Posterior cingulate gyrus (tissue), 11 donors: ENCODE measurements around the gene TOM1L2.

Experiments
- DNase-seq, 10 donors: peaks; one replicate each; pipeline versions ENCODE4 v3.0.0 to v3.0.0-alpha.2; 2020 to 2021; ENCODE audit warnings: mixed read lengths in 3 of 10
- intact Hi-C: fragments of 100-400 bp; cut with DNase I; formaldehyde crosslinking; loops from one replicate; pipeline ENCODE4 v1.15.1; 2023

The TOM1L2 gene

DNA sequence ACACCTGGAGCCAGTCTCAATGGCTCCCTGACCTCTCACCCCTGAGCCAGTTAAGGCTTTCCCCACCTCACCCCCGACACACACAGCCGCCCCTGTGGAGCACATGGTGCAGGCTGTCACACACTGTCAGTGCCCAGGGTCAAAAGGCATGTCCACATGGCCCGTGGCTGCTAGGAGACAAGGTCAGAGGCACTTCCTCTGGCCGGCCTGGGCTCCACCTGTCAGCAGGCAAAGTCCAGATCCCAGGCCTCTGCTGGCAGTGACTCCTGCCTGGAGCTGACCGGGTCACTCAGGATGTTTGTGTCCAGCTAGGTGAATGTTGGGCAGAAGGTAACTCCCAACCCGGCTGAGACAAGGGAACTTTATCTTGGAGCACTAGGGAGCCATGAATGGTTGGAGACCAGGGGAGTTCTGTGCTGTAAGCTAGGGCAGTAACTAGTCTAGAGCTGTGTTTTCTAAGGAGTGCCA is 141.4 kb downstream of the TOM1L2 start:
- no peak for DNase-seq
- intact Hi-C loops, result no loop called here

DNA sequence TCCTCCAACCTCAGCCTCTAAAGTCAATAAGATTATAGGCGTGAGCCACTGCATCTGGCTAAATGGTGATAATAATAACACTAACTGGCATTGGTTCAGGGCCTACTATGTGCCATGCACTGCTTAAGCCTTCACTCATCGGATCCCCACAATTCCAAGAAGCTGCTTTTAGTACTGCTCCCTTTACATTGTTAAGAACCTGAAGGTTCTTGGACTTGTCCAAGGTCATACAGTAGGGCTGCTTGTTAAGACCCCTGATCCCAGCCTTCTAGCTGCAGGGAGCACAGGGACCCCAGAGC is 142.0 kb downstream of the TOM1L2 start:
- intact Hi-C loops, result no loop called here
- DNase-seq, result no peak

DNA sequence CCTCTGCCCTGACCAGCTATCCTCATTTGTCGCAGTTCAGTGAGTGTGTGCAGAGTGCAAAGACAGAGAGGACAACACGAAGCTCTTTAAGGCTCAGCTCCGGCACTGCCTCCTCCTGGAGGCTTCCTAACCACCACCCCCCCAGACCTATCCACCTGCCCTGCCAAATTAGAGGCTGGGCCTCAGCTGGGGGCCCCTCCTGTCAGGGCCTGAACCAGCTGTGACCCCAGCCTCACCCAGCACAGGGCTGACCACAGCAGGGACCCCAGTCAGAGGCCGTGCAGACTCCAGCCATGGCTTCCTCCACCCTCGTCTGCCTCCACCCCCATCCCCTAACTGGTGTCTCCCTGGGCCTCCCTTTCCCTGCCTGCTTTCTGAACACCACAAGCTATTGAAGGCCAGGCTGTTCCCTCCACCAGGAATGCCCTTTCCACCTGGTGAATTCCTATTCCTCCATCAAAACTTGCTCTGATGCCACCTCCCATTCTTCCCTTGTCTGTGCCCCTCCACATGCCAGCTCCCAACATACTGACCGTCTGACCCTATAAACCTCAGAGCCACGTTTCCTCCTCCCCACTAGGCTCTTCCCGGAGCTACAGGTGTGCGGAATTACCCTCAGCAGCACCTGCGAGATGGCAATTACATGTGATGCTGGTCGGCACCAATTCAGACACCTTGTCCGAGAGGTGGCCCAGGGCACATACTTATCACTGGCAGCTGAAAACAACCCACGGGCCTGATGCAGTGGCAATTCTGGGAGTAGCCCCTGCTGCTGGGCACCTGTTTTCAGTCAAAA is 144.2 kb downstream of the TOM1L2 start:
- no peak for DNase-seq
- intact Hi-C loops, result no loop called here

DNA sequence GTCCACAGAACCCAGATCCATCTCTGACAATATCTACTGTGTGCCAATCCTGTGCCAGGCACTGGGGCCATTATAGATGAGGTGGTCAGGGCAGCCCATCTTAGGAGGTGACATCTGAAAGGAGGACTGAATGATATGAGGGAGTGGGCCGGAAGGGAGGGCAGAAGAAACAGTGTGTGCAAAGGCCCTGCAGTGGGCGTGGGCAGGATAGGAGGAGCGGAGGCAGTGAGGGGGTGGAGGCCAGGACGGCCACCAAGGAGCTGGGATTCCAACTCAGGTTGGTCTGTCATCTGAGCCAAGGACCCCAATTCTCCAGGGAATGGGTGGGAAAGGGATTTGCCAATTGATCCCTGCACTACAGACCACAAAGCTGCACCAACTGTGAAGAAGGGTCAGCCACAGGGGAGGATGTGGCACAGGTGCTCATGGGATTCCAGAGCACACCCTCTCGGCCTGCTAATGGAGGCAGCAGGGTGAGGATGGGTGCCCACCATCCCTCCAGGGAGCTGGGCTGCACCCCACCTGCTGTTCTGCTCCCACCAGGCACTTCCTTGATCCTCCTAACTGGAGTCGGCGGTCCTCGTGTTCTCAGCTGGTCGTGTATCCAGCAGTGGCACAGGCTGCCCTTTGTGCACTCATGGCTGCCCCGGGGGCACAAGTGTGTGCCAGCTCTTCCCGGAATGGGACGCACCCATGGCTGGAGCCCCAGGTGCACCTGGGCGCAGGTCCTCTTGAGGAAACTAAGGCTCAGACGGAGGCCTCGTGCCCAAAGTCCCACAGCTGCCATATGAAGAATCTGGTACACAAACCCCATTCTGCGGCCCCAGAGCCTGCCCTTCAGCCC is 145.0 kb downstream of the TOM1L2 start:
- intact Hi-C loops, result no loop called here

DNA sequence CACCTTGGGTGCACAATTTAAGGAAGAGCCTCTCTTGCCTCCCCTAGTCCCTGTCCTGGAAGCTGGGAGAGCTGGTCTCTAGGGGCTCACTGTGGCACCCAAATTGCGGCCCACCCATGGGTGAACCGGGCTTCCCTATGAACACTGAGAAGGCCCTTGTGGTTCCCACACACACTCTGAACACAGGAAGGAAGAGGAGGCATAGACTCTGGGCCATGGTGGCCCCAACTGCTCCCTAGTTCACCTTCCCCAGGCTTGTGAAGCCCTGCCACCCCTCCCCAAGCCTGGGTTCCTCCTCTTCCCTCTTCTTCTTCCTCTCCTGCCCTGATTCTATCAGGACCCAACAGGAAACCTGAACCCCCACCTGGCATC is 145.9 kb downstream of the TOM1L2 start:
- no peak for DNase-seq
- intact Hi-C loops, result no loop called here

More for the DNA sequence above, 145.0 kb downstream of the TOM1L2 start:
- DNase-seq, result no peak

DNA sequence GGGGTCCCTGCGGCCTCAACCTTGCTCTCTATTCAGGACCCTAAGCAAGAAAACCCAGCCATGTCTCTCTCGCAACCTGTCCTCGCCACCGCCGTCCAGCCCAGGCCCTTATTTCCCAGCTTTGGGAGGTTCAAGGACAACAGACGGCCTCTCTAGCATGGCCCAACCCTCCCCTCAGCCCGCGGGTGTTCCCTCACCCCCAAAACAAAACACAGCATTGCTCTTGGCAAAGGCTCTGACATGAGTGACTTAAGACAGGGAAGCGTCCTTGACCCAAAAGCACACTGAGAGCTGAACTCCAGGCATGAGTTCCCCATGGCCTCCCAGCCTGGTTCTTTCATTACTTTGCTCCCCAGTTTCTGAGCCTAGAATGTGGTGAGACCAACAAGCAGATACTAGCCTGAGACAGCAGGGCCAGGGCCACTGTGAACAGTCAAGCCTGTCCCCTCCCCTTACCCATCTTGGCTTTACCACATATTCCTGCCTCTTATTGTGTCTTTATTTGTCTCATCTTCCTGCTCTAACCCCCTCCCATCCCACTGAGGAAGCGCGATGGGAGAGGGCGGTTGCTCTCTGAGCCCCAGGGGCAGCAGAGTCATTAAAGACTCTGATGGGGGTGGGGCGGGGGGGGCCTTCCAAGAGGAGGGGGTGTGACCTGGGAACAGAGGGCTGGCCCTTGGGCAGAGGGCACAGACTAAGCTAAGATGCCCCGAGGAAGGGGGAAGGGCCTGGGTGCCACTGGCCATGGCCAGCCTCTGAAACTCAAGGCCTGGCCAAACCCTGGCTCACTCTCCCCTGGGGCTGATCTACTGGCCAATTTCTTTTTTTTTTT is 147.2 kb downstream of the TOM1L2 start:
- no peak for DNase-seq
- intact Hi-C loops, result loop anchor here (5.0 kb wide), 1 partner anchor 38 kb away; no protein-coding TSS in a partner anchor

DNA sequence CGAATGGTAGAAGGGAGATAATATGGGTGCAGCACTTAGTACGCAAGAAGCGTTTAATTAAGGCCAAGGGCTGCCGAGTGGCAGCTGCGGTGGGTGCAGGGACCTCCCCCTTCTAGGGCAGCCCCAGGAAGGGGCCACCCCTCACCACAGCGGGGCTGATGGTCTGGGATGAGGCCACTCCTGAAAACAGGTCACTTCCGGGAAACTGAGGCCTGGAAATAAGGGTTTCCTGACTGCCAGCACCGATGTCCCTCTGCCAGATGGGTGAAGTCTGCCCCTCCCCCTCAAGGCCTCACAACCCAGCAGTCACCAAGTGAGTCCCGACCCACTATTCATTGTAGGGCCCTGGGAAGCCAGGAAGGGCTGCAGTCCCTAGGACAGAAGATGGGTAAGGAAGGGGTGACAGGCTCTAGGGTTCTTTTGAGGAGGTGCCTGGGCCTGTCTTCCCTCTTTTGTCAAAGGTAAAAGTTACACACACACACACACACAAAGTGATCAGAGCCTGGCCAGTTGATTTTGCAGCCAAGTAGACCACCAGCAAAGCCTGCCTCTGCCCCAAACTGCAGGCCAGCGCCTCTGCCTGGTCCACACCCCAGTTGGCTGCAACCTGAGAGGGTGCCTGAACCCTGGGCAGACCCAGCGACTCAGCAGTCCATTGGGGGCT is 147.9 kb downstream of the TOM1L2 start:
- DNase-seq, result no peak
- intact Hi-C loops, result loop anchor here (5.0 kb wide), 1 partner anchor 37 kb away; no protein-coding TSS in a partner anchor

DNA sequence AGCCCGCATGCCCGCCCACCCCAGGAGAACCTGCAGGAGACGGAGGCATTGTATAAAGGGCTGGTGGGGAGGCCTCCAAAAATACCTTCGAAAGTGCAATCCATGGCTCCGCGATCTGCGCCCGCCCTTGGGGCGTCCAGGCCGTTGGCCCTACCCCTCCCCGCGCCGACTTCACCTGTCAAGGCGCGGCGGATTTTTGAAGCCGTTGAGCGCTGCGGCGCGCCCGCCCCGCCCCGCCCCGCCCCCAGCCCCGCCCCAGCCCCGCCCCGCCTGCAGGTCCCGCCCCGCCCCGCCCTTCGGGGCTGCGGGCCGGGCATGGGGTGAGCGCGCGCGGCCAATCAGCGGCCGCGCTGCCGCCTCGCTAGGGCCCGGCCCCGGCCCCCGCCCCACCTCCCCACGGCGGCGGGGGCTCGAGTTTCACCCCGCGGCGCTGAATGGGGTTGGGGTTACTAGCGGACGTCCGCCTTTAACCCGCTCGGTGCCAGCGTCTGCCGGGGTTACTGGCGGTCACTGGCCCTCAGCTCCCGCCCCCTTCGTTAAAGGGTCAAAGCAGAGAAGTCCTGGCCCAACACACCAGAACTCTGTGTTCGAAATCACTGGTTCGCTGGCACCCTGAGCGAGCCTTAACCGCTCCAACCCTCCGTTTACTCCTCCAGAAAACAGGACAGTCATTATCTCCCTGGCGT is 148.6 kb downstream of the TOM1L2 start:
- intact Hi-C loops, result loop anchor here (2.0 to 5.0 kb wide), 2 partner anchors 13 to 36 kb away; partner anchors contain the start of gene SREBF1

DNA sequence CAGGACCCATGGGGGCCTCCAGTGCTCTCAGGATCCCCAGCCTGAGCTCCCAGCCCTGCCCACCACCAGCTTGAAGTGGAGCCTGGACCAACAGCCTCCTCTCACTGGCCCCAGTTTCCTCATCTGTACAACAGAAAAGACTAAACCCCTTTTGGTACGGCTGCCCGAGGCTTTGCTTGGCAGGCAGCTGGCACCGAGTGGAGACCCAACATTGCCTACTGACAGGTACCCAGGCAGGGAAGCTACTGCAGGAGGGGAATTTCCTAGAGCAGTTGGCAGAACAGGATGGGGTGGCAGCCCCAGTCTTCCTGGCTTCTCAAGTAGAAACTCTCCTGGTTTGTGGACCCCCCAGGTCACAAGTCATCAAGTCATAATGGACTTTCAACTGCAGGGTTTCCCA is 149.6 kb downstream of the TOM1L2 start:
- intact Hi-C loops, result loop anchor here (2.0 to 5.0 kb wide), 2 partner anchors 14 to 35 kb away; partner anchors contain the start of gene SREBF1
- DNase-seq, result peak in 1 of 10 donors; percentile 30

More for the DNA sequence above, 148.6 kb downstream of the TOM1L2 start:
- DNase-seq, result peak; percentile 76 to 99 (median 83)

DNA sequence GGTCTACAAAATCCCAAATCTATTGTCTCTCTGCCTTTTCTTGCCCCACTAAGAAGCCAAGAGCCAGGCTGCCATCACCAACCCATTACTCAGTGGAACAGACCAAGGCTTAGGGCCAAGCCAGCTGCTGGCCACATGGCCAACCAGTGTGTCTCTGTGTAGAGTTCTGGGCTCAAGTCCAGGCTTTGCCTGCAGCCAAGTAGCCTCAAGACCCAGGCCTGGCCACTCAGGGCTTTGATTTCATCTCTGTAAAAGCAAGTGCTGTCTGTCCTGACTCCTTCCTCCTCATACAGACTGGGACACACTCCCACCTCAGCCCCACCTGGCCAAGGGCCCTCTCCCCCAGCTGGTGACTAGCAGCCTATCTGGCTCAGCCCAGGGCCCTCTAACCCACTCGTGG is 150.0 kb downstream of the TOM1L2 start:
- intact Hi-C loops, result loop anchor here (2.0 to 5.0 kb wide), 2 partner anchors 15 to 35 kb away; partner anchors contain the start of gene SREBF1

DNA sequence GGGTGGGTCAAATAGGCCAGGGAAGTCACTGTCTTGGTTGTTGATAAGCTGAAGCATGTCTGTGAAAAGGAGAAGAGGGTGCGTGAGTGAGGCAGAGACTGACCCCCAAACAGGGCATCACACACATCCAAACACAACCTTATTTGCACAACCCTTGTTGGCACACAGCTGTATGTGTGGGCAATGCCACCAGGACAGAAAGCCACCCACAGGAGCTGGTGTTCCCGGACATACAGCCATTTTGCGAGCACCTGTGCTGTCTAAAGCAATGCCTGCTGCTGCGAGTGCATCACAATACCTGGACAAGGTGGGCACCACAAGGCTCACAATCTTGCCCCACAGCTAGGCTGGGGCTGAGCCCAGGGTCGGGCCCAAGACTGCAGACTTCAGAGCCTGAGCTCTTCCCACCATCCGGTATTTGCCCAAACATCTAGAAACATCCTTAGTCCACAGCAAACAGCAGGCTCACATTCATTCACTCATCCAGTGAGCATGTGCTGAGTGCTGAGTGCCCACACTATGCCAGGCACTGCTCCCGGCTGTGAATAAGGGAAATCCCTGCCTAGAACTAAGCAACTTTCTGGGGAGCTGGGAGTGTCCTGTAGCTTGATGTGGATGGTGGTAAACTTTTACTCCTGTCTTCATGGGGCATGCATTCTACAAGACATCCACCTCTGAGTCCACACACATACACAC is 151.6 kb downstream of the TOM1L2 start:
- DNase-seq, result no peak
- intact Hi-C loops, result loop anchor here (5.0 kb wide), 1 partner anchor 33 kb away; no protein-coding TSS in a partner anchor

More for the DNA sequence above, 150.0 kb downstream of the TOM1L2 start:
- peak; percentile 75 to 98 (median 87) for DNase-seq

DNA sequence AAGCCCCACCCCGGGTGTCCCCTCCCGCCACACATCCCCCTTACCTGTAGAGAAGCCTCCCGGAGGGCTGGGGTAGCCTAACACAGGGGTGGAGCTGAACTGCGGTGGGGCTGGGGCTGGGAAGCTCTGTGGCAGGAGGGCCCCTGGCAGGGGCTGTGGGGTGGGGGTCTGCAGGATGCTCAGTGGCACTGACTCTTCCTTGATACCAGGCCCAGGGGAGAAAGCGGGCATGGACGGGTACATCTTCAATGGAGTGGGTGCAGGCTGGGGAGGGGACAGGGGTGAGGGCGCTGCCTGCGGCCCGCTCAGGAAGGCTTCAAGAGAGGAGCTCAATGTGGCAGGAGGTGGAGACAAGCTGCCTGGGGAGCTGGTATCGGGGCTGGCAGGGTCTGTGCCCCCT is 152.2 kb downstream of the TOM1L2 start:
- DNase-seq, result no peak
- intact Hi-C loops, result loop anchor here (5.0 kb wide), 1 partner anchor 33 kb away; no protein-coding TSS in a partner anchor

DNA sequence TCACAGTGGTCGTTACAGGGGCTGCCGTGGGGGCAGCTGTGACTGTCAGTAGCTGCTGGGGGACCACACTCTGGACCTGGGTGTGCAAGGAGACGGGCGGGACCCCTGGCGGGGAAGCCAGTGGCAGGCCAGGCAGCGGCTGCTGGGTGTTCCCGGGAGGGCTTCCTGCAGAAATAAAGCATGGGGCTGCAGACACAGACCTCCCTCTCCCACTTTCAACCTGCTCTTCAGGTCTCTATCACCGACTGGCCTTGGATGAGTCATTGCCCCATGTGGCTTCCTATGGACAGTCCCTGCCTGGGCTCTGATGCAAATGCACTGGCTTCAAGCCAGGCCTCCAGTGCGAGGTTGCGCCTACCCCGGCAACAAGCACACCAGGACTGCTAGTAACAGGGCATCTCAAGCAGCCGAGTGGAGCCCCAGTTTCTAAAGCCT is 152.6 kb downstream of the TOM1L2 start:
- peak in 5 of 10 donors; percentile 55 to 93 (median 72) for DNase-seq
- intact Hi-C loops, result no loop called here

DNA sequence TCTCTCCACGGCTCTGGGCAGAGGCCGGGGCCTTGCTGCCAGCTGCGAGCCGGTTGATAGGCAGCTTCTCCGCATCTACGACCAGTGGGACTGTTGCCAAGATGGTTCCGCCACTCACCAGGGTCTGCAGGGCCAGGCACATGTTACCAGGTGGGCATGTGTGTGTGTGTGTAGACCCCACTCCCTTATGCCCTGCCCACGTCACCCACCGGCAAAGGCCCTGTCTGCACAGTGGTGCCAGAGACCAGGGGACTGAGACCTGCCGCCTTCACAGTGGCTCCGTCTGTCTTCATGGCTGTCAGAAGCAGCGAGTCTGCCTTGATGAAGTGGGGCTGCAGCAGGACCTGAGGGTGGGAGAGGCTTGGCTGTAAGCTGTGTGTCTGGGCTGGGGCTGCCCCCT is 153.1 kb downstream of the TOM1L2 start:
- intact Hi-C loops, result no loop called here

DNA sequence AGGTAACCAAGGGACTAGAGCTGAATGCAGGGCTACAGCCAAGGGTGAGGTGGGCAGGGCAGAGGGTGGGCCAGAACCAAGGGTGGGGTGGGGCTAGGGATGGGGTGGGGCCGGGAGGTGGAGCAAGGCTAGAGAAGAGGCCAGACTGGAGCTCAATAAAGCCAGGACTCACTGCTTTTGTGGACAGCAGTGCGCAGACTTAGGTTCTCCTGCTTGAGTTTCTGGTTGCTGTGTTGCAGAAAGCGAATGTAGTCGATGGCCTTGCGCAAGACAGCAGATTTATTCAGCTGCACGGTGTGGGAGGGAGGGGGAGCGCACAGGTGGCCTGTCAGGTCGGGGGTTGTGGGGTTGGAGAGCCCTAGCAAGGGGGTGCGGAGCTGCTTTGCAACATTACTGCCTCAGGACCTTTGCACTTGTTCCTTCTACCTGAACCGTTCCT is 154.1 kb downstream of the TOM1L2 start:
- intact Hi-C loops, result no loop called here
- no peak for DNase-seq

More for the DNA sequence above, 153.1 kb downstream of the TOM1L2 start:
- no peak for DNase-seq

DNA sequence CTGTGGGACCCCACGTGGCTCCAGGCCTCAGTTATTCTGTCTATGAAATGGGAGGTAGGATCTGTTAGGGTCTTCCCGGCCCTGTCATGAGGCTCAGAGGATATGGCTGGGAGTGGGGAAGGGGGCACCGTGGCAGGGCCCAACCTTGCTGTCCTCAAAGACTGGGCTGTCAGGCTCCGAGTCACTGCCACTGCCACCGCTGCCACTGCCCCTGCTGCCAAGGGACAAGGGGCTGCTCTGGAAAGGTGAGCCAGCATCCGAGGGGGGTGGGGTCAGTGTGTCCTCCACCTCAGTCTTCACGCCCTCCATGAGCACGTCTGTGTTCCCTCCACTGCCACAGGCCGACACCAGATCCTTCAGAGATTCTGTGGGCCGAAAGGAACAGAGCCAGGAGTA is 154.7 kb downstream of the TOM1L2 start:
- DNase-seq, result no peak
- intact Hi-C loops, result no loop called here

DNA sequence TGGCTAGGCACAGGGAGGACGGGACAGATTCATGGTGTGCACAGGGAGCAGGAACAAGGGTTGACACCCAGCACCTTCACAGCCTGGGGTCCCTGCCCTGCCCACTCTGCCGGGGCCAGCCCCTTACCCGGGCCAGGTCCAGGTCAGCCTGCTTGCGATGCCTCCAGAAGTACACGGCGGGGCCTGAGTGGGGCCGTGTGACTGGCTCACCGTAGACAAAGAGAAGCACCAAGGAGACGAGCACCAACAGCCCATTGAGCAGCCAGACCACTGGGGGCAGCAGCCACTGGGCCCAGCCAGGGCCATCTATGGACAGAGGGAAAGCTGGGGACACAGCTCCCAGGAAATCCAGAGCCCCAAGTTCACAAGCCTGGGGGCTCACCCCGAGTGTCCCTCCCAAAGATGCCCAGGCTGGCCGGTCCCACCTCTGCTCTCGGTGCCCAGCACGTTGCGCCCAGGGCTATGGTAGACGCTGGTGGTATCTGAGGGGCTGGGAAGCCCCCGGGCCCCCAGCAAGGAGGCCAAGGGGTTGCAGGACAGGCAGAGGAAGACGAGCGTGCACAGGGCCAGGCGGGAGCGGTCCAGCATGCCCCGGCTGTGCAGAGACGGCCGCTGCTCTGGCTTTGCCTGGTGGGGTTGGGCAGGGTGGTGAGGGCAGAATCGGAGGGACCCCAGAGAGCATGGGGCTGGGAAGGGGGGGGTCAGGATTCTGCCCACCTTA is 155.2 kb downstream of the TOM1L2 start:
- intact Hi-C loops, result no loop called here
- DNase-seq, result no peak
